HCT116 (cell line): ENCODE measurements around the gene NFAT5. TPM values are rescaled to one million over a fixed set of nuclear protein-coding genes. Genes with fewer than 3 reads are reported as not detected.

Source experiments
- ATAC-seq: fragments of 200-7000 bp; cut with Tn5 transposase; 2 replicates; pipeline ENCODE4 v1.9.1; 2020; ENCODE audit warnings: mild to moderate bottlenecking, moderate library complexity
- BruUV-seq: library from RNA; stranded (reverse); fragments of 400-500 nt; replicated peaks from 2 replicates; lab custom pipeline; 2021; lab: Mats Ljungman, UMichigan
- CTCF ChIA-PET: fragments of 300-600 bp; sonication (Branson Sonifier 250); formaldehyde crosslinking; loops from one replicate; lab custom pipeline; 2021; ENCODE audit warnings: antibody characterized with exemption; lab: Charles Lee
- POLR2A ChIA-PET: fragments of 300-600, 350-600 bp; sonication (Branson Sonifier 250); formaldehyde crosslinking; loops from one replicate; lab custom pipeline; 2021; ENCODE audit warnings: antibody characterized with exemption; lab: Charles Lee
- RAD21 ChIA-PET, 2 experiments: fragments of 300-600 bp; sonication (Branson Sonifier 250); formaldehyde crosslinking; loops; one replicate each; lab custom pipeline; 2023; ENCODE audit warnings: low total read pairs in 2 of 2; ENCODE audit not compliant: uncharacterized antibody in 2 of 2, unreplicated experiment in 2 of 2, low non-redundant PET in 1 of 2; lab: Charles Lee
- DNase-seq: peaks from one replicate; pipeline ENCODE4 v3.0.0-alpha.2; 2010; ENCODE audit warnings: low read depth, low spot score
- H2AFZ ChIP-seq: fragments of 200-600 bp; shearing (Covaris generic), sonication (generic); 2 replicates; pipeline ENCODE4 v1.6.1; 2017; ENCODE audit warnings: low read depth, mixed run types, mixed read lengths, antibody characterized with exemption, low read length; ENCODE audit not compliant: poor library complexity, severe bottlenecking
- H3K27ac ChIP-seq: 2 replicates; pipeline ENCODE4 v1.5.1; 2012; ENCODE audit warnings: low read depth, low read length
- H3K27me3 ChIP-seq: fragments of 200-600 bp; sonication (generic); 2 replicates; pipeline ENCODE4 v1.6.1; 2016; ENCODE audit warnings: mixed run types, low read length, mixed read lengths; ENCODE audit not compliant: insufficient read depth
- H3K36me3 ChIP-seq, 2 experiments: fragments of 200-500 bp in 1 of 2; fragments of 200-600 bp in 1 of 2; sonication (Bioruptor generic) in 1 of 2; sonication (generic) in 1 of 2; 2 replicates each; pipeline versions ENCODE4 v1.5.1 to v1.6.1; 2014 to 2016; ENCODE audit warnings: low read length in 2 of 2, inconsistent platforms in 1 of 2, mixed read lengths in 1 of 2, mixed run types in 1 of 2; ENCODE audit not compliant: insufficient read depth in 2 of 2, control insufficient read depth in 1 of 2
- H3K4me1 ChIP-seq, 2 experiments: fragments of 200-600 bp in 1 of 2; sonication (generic) in 1 of 2; 2 replicates each; pipeline versions ENCODE4 v1.5.1 to v1.6.1; 2012 to 2017; ENCODE audit warnings: low read length in 2 of 2, inconsistent platforms in 1 of 2, mild to moderate bottlenecking in 1 of 2, mixed read lengths in 1 of 2, mixed run types in 1 of 2, moderate library complexity in 1 of 2; ENCODE audit not compliant: insufficient read depth in 2 of 2, control insufficient read depth in 1 of 2
- H3K4me2 ChIP-seq: fragments of 200-600 bp; sonication (generic); 2 replicates; pipeline ENCODE4 v1.6.1; 2017; ENCODE audit warnings: mixed run types, low read length, mixed read lengths
- H3K4me3 ChIP-seq, 2 experiments: fragments of 200-600 bp in 1 of 2; sonication (generic) in 1 of 2; replicated peaks in 1 of 2; 2 replicates each; pipeline ENCODE4 v1.5.1; 2011 to 2016; ENCODE audit warnings: low read length in 2 of 2, control low read depth in 1 of 2, low read depth in 1 of 2, mild to moderate bottlenecking in 1 of 2, mixed read lengths in 1 of 2, mixed run types in 1 of 2
- H3K79me2 ChIP-seq: fragments of 200-600 bp; sonication (generic); 2 replicates; pipeline ENCODE4 v1.6.1; 2017; ENCODE audit warnings: mild to moderate bottlenecking, mixed run types, low read length, moderate library complexity, mixed read lengths; ENCODE audit not compliant: insufficient read depth
- H3K9ac ChIP-seq: fragments of 200-600 bp; sonication (generic); 2 replicates; pipeline ENCODE4 v1.6.1; 2016; ENCODE audit warnings: low read length, mixed read lengths
- H3K9me2 ChIP-seq: fragments of 200-600 bp; sonication (generic), shearing (Covaris generic); 2 replicates; pipeline ENCODE4 v1.6.1; 2017; ENCODE audit warnings: mixed run types, mild to moderate bottlenecking, moderate library complexity; ENCODE audit not compliant: insufficient read depth
- H3K9me3 ChIP-seq, 2 experiments: fragments of 200-500 bp in 1 of 2; fragments of 200-600 bp in 1 of 2; sonication (Bioruptor generic) in 1 of 2; sonication (generic) in 1 of 2; 2 replicates each; pipeline ENCODE4 v1.6.1; 2014 to 2017; ENCODE audit warnings: low read length in 2 of 2, mixed read lengths in 2 of 2, inconsistent platforms in 1 of 2, low read depth in 1 of 2, mild to moderate bottlenecking in 1 of 2, mixed run types in 1 of 2, moderate library complexity in 1 of 2; ENCODE audit not compliant: control insufficient read depth in 1 of 2, insufficient read depth in 1 of 2
- H4K20me1 ChIP-seq: fragments of 200-600 bp; sonication (generic), shearing (Covaris generic); 2 replicates; pipeline ENCODE4 v1.6.1; 2017; ENCODE audit warnings: mixed run types, mild to moderate bottlenecking, moderate library complexity; ENCODE audit not compliant: insufficient read depth
- CBX3 ChIP-seq: IDR thresholded peaks from 2 replicates; pipeline ENCODE4 v1.6.1; 2012; ENCODE audit warnings: low read depth
- CEBPB ChIP-seq: IDR thresholded peaks from 2 replicates; pipeline ENCODE4 v1.6.1; 2012; ENCODE audit warnings: low read depth
- POLR2A ChIP-seq: IDR thresholded peaks from 2 replicates; pipeline ENCODE4 v1.7.0; 2011; ENCODE audit warnings: borderline replicate concordance; ENCODE audit not compliant: insufficient read depth, insufficient read length; ENCODE audit errors: extremely low read depth
- SP1 ChIP-seq: IDR thresholded peaks from 2 replicates; pipeline ENCODE4 v1.6.1; 2012; ENCODE audit warnings: low read depth
- SRF ChIP-seq: IDR thresholded peaks from 2 replicates; pipeline ENCODE4 v1.6.1; 2012; ENCODE audit warnings: low read depth
- YY1 ChIP-seq: IDR thresholded peaks from 2 replicates; pipeline ENCODE4 v1.6.1; 2011; ENCODE audit warnings: low read length, low read depth, moderate library complexity, mild to moderate bottlenecking; ENCODE audit not compliant: insufficient replicate concordance; ENCODE audit errors: extremely low read depth
- ZNF274 ChIP-seq: fragments of 200-500 bp; sonication (Bioruptor generic); IDR thresholded peaks from 2 replicates; pipeline ENCODE4 v1.6.1; 2014; ENCODE audit warnings: mild to moderate bottlenecking, low read depth, low read length, inconsistent platforms
- intact Hi-C: fragments of 100-400 bp; cut with micrococcal nuclease; formaldehyde crosslinking; loops from 2 replicates; pipeline ENCODE4 v1.10.0; 2022
- total RNA-seq: library from RNA; stranded (reverse); gene quantifications from one replicate; pipeline ENCODE4 v1.2.1, GENCODE V29; 2021; ENCODE audit not compliant: unreplicated experiment
- TF ChIP-seq, protein P1 (sequence below): IDR thresholded peaks from 2 replicates; pipeline ENCODE4 v1.6.1; 2012
- TF ChIP-seq, protein P2 (sequence below), 3 experiments: fragments of 200-600 bp in 1 of 3; sonication (generic) in 1 of 3; IDR thresholded peaks in 2 of 3; conservative IDR thresholded peaks in 1 of 3; 2 replicates each; pipeline ENCODE4 v1.5.1; 2012 to 2017; ENCODE audit warnings: low read depth in 2 of 3, low read length in 2 of 3, antibody characterized with exemption in 1 of 3, borderline replicate concordance in 1 of 3, control low read depth in 1 of 3, mild to moderate bottlenecking in 1 of 3, mixed read lengths in 1 of 3, mixed run types in 1 of 3, moderate library complexity in 1 of 3; ENCODE audit not compliant: insufficient read depth in 1 of 3

Gene NFAT5
- total RNA-seq, 1 experiment from 2014 or later, result 67.4 TPM

DNA sequence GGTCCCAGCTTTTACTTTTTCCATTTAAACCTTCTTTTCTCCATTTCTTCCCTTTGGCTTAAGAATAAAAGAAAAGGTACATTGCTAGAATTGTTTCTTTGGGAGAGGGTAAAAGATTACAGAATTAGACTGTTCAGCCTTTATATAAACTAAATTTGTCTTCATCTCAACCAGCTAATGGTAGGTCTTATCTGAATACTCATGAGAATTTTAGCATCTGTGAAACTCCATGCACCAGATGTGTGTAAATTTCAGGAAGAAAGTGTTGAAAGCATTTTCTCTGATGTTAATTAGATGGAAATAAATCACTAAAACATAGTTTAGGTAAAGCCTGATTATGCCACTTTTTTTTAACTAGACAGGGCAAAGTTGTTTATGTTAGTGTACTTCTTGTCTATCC, 135.7 kb downstream of the NFAT5 start:
- Histone ChIP-seq H3K9me2 (no peaks in the 10 kb centered on the region), H3K36me3 (peaks cover 29 to 38% of the 10 kb centered on the region in 2 experiments), H3K4me3 (no peak overlapping the region), H4K20me1 (0 out of 2 replicates have a peak, but pooled peaks cover 8% of the 10 kb centered on the region), H3K27ac (no peak overlapping the region), H3K9ac (no peak overlapping the region), H3K9me3 (no peaks in the 10 kb centered on the region), H3K4me1 (peaks cover 5 to 6% of the 10 kb centered on the region in 2 experiments; a peak in 3 of 4 replicates), H3K79me2 (peaks cover 75% of the 10 kb centered on the region), H3K4me2 (no peak overlapping the region), H3K27me3 (no peaks in the 10 kb centered on the region), H2AFZ (no peak overlapping the region)
- intact Hi-C loops, result no loop called here
- no peak for DNase-seq
- no TSS peak for BruUV-seq
- ChIA-PET CTCF (no interaction called here), POLR2A (no interaction called here), RAD21 (no interaction called here)
- ATAC-seq, result no peak
- TF ChIP-seq, protein P1, sequence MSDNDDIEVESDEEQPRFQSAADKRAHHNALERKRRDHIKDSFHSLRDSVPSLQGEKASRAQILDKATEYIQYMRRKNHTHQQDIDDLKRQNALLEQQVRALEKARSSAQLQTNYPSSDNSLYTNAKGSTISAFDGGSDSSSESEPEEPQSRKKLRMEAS, result no peak
- TF ChIP-seq SP1 (no peak), CBX3 (no peak), SRF (no peak), ZNF274 (no peak), POLR2A (no peak), YY1 (no peak), CEBPB (no peak)
- TF ChIP-seq, protein P2, sequence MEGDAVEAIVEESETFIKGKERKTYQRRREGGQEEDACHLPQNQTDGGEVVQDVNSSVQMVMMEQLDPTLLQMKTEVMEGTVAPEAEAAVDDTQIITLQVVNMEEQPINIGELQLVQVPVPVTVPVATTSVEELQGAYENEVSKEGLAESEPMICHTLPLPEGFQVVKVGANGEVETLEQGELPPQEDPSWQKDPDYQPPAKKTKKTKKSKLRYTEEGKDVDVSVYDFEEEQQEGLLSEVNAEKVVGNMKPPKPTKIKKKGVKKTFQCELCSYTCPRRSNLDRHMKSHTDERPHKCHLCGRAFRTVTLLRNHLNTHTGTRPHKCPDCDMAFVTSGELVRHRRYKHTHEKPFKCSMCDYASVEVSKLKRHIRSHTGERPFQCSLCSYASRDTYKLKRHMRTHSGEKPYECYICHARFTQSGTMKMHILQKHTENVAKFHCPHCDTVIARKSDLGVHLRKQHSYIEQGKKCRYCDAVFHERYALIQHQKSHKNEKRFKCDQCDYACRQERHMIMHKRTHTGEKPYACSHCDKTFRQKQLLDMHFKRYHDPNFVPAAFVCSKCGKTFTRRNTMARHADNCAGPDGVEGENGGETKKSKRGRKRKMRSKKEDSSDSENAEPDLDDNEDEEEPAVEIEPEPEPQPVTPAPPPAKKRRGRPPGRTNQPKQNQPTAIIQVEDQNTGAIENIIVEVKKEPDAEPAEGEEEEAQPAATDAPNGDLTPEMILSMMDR (IDR thresholded peaks at IDR 0.05 in 2 of 3, conservative IDR thresholded peaks at IDR 0.05 in 1 of 3; ENCODE audit: borderline replicate concordance in 1 of 3, insufficient read depth in 1 of 3, low read depth in 2 of 3, low read length in 2 of 3), result no peak
